Muscle of leg (tissue), 11 donors: ENCODE data around the gene CEP85L. TPM values are rescaled to one million over a fixed set of nuclear protein-coding genes. Genes with fewer than 3 reads are reported as not detected.
A peak's percentile ranks its signal among the peaks of the same experiment; 100 is the strongest.

Experiments used
- DNase-seq: peaks from one replicate; pipeline ENCODE4 v3.0.0; 2013
- H3K27ac ChIP-seq: one replicate; pipeline ENCODE4 v1.5.1; 2013; ENCODE audit warnings: mild to moderate bottlenecking, low read length, control low read depth
- H3K27me3 ChIP-seq: one replicate; pipeline ENCODE4 v1.6.1; 2013; ENCODE audit warnings: low read length; ENCODE audit not compliant: control insufficient read depth, insufficient read depth
- H3K36me3 ChIP-seq: one replicate; pipeline ENCODE4 v1.6.1; 2013; ENCODE audit warnings: low read length; ENCODE audit not compliant: control insufficient read depth, insufficient read depth
- H3K4me1 ChIP-seq: one replicate; pipeline ENCODE4 v1.6.1; 2013; ENCODE audit warnings: low read length; ENCODE audit not compliant: control insufficient read depth, insufficient read depth
- H3K4me3 ChIP-seq: one replicate; pipeline ENCODE4 v1.5.1; 2013; ENCODE audit warnings: low read length, control low read depth
- H3K9me3 ChIP-seq: replicated peaks from 2 replicates; pipeline ENCODE4 v1.6.1; 2013; ENCODE audit warnings: low read depth, low read length; ENCODE audit not compliant: control insufficient read depth
- WGBS: methylation state at CpG from one replicate; pipeline ENCODE4 v1.1.5; 2013; ENCODE audit warnings: missing lambda C conversion rate; ENCODE audit not compliant: insufficient coverage; 5-methylcytosine and 5-hydroxymethylcytosine counted together
- polyA plus RNA-seq, 8 donors: library from polyadenylated mRNA; unstranded; fragments of 120-200 nt; gene quantifications; one replicate each; pipeline versions ENCODE4 v1.2.1 to v1.2.3, GENCODE V29; 2013; ENCODE audit warnings: inconsistent platforms in 1 of 8, low replicate concordance in 1 of 8; ENCODE audit not compliant: insufficient read length in 8 of 8, insufficient read depth in 1 of 8
- total RNA-seq: library from RNA; stranded (reverse); fragments of 120-200 nt; gene quantifications from one replicate; pipeline ENCODE4 v1.2.4, GENCODE V29; 2013

CEP85L gene
- total and polyA plus RNA-seq, 9 donors: 12.2 to 41.9 (median 14.7) TPM

- no peaks in the 10 kb centered on the region for H3K4me1 ChIP-seq
- no peaks in the 10 kb centered on the region for H3K27me3 ChIP-seq
- no peak for DNase-seq
- H3K4me3 ChIP-seq: no peak overlapping the region
- H3K9me3 ChIP-seq: peaks cover 14% of the 10 kb centered on the region
- no peak overlapping the region for H3K27ac ChIP-seq
- H3K36me3 ChIP-seq: peaks cover 21% of the 10 kb centered on the region
- 100% methylated on average over 2 of the region's 3 CpGs for whole genome bisulfite sequencing
These were observed 23.7 kb downstream of the CEP85L start for GRCh38 chr6:118627724-118628123.

GRCh38 chr6:118625833-118626232 lies 25.6 kb downstream of the CEP85L start:
- peaks cover 22% of the 10 kb centered on the region for H3K9me3 ChIP-seq
- peaks cover 2% of the 10 kb centered on the region for H3K4me1 ChIP-seq
- no peaks in the 10 kb centered on the region for H3K27me3 ChIP-seq
- 94% methylated on average over 3 of the region's 4 CpGs for WGBS
- H3K27ac ChIP-seq: no peak overlapping the region
- no peak overlapping the region for H3K4me3 ChIP-seq
- no peak for DNase-seq
- peaks cover 23% of the 10 kb centered on the region for H3K36me3 ChIP-seq

- Histone ChIP-seq H3K4me1 (peaks cover 2% of the 10 kb centered on the region), H3K27ac (no peak overlapping the region)
- 92% methylated on average over 2 of the region's 7 CpGs for WGBS
These were observed 29.5 kb downstream of the CEP85L start for GRCh38 chr6:118621799-118622470.

GRCh38 chr6:118620202-118620601 lies 31.2 kb downstream of the CEP85L start:
- peaks cover 2% of the 10 kb centered on the region for H3K4me1 ChIP-seq
- no peak overlapping the region for H3K27ac ChIP-seq
- peaks cover 14% of the 10 kb centered on the region for H3K9me3 ChIP-seq
- DNase-seq: no peak
- H3K4me3 ChIP-seq: no peak overlapping the region
- no peaks in the 10 kb centered on the region for H3K27me3 ChIP-seq
- WGBS: 95% methylated on average over 2 of the region's 4 CpGs
- H3K36me3 ChIP-seq: peaks cover 11% of the 10 kb centered on the region

More at GRCh38 chr6:118621799-118622470, 29.5 kb downstream of the CEP85L start:
- no peak overlapping the region for H3K4me3 ChIP-seq
- H3K36me3 ChIP-seq: peaks cover 13% of the 10 kb centered on the region
- DNase-seq: peak; percentile 11
- H3K9me3 ChIP-seq: peaks cover 24% of the 10 kb centered on the region
- H3K27me3 ChIP-seq: no peaks in the 10 kb centered on the region

GRCh38 chr6:118618676-118619377 lies 32.6 kb downstream of the CEP85L start:
- peaks cover 10% of the 10 kb centered on the region for H3K9me3 ChIP-seq
- peak; percentile 18 for DNase-seq
- H3K4me3 ChIP-seq: no peak overlapping the region
- H3K27ac ChIP-seq: no peak overlapping the region
- H3K36me3 ChIP-seq: peaks cover 10% of the 10 kb centered on the region
- H3K27me3 ChIP-seq: no peaks in the 10 kb centered on the region
- whole genome bisulfite sequencing: 49% methylated on average over 10 of the region's 15 CpGs
- H3K4me1 ChIP-seq: peaks cover 2% of the 10 kb centered on the region

- 61% methylated on average over 11 of the region's 11 CpGs for WGBS
- peaks cover 11% of the 10 kb centered on the region for H3K9me3 ChIP-seq
- H3K36me3 ChIP-seq: peaks cover 6% of the 10 kb centered on the region
- H3K27ac ChIP-seq: no peak overlapping the region
- no peak for DNase-seq
- H3K4me3 ChIP-seq: no peak overlapping the region
- peaks cover 2% of the 10 kb centered on the region for H3K4me1 ChIP-seq
- H3K27me3 ChIP-seq: no peaks in the 10 kb centered on the region
These were observed 34.0 kb downstream of the CEP85L start for GRCh38 chr6:118617417-118617816.

GRCh38 chr6:118611334-118611733 lies 40.1 kb downstream of the CEP85L start:
- H3K4me1 ChIP-seq: no peaks in the 10 kb centered on the region
- H3K27ac ChIP-seq: no peak overlapping the region
- no peak for DNase-seq
- H3K9me3 ChIP-seq: peaks cover 11% of the 10 kb centered on the region
- no CpG with 5 or more reads among the region's 3 CpGs for WGBS
- H3K4me3 ChIP-seq: no peak overlapping the region
- no peaks in the 10 kb centered on the region for H3K27me3 ChIP-seq
- peaks cover 2% of the 10 kb centered on the region for H3K36me3 ChIP-seq

GRCh38 chr6:118606858-118607257 lies 44.5 kb downstream of the CEP85L start:
- Histone ChIP-seq H3K27ac (no peak overlapping the region), H3K9me3 (peaks cover 10% of the 10 kb centered on the region), H3K4me3 (no peak overlapping the region), H3K36me3 (peaks cover 2% of the 10 kb centered on the region), H3K27me3 (no peaks in the 10 kb centered on the region), H3K4me1 (no peaks in the 10 kb centered on the region)
- no peak for DNase-seq
- 84% methylated on average over 3 of the region's 5 CpGs for WGBS

GRCh38 chr6:118606268-118606667 lies 45.1 kb downstream of the CEP85L start:
- Histone ChIP-seq H3K27me3 (no peaks in the 10 kb centered on the region), H3K27ac (no peak overlapping the region), H3K4me3 (no peak overlapping the region), H3K9me3 (peaks cover 7% of the 10 kb centered on the region), H3K36me3 (peaks cover 2% of the 10 kb centered on the region), H3K4me1 (no peaks in the 10 kb centered on the region)
- WGBS: 83% methylated on average over 2 of the region's 3 CpGs
- no peak for DNase-seq

- H3K36me3 ChIP-seq: peaks cover 2% of the 10 kb centered on the region
- no peaks in the 10 kb centered on the region for H3K27me3 ChIP-seq
- no peak overlapping the region for H3K27ac ChIP-seq
- DNase-seq: no peak
- no CpG with 5 or more reads among the region's 2 CpGs for WGBS
- no peaks in the 10 kb centered on the region for H3K4me1 ChIP-seq
- H3K4me3 ChIP-seq: no peak overlapping the region
- peaks cover 3% of the 10 kb centered on the region for H3K9me3 ChIP-seq
These were observed 48.0 kb downstream of the CEP85L start for GRCh38 chr6:118603372-118603771.
